Measurements from ENCODE around the gene POU3F2. TPM values are rescaled to one million over a fixed set of nuclear protein-coding genes. Genes with fewer than 3 reads are reported as not detected.

POU3F2 gene
- total and polyA plus RNA-seq, 2 of the 13 experiments (the other 11 are each of a cell fraction or from before 2014, with no cell fraction given): not detected

DNA sequence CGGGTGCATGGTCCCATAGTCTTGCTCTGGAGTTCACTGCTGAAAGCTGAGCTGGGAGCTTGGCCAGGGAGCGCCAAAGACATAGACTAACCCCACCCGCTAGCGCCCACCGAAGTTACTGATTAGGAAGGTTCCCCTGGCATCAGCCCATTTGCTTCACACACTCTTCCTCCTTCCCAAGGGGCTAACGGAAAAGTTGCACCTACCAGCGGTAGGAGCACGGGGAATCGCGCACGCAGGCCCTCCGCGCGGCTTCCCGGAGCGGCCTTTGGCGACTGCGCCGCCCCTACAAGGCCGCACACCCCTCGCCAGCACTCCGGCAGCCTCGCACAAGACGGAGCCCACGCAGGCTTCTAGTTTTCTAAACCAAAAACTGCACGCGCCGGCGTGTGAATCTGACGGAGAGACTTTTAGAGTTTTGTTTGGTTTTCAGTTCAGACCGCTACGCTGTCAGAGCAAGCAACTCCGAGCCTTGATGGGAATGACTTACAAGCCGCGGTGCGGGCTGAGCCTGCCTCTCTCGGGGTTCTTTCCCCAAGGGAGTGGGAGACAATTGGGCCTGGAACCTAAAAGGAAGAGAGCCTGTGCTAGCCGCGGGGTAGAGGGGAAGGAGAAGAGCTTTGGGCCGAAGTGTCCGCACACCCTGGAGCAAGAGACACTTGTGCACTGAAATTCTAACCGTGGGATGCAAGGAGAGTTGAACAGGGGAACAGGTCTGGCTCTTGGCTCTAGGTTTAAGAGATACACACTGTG, 891 bp upstream of the POU3F2 start (continued):
- TF ChIP-seq, protein P1, sequence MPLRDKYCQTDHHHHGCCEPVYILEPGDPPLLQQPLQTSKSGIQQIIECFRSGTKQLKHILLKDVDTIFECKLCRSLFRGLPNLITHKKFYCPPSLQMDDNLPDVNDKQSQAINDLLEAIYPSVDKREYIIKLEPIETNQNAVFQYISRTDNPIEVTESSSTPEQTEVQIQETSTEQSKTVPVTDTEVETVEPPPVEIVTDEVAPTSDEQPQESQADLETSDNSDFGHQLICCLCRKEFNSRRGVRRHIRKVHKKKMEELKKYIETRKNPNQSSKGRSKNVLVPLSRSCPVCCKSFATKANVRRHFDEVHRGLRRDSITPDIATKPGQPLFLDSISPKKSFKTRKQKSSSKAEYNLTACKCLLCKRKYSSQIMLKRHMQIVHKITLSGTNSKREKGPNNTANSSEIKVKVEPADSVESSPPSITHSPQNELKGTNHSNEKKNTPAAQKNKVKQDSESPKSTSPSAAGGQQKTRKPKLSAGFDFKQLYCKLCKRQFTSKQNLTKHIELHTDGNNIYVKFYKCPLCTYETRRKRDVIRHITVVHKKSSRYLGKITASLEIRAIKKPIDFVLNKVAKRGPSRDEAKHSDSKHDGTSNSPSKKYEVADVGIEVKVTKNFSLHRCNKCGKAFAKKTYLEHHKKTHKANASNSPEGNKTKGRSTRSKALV (CRISPR knock-in tag; IDR thresholded peaks at IDR 0.05): peak; percentile 99
- TF ChIP-seq ZNF687 (CRISPR knock-in tag; IDR thresholded peaks at IDR 0.05) (peak; percentile 62), RNF2 (conservative IDR thresholded peaks at IDR 0.05; ENCODE audit: low read depth) (0 out of 2 replicates have a peak, but pooled peaks have one; percentile 24), STAG1 (CRISPR knock-in tag; IDR thresholded peaks at IDR 0.05) (peak; percentile 36), ETV6 (CRISPR knock-in tag; conservative IDR thresholded peaks at IDR 0.05) (no peak), PRDM10 (CRISPR knock-in tag; IDR thresholded peaks at IDR 0.05; ENCODE audit: low read depth) (no peak), PHF8 (CRISPR knock-in tag; IDR thresholded peaks at IDR 0.05) (0 out of 2 replicates have a peak, but pooled peaks have one; percentile 16), ZNF777 (CRISPR knock-in tag; IDR thresholded peaks at IDR 0.05) (peak; percentile 52; the same call in 1 of the 2 replicates), ZKSCAN5 (CRISPR knock-in tag; IDR thresholded peaks at IDR 0.05) (no peak), RXRA (CRISPR knock-in tag; IDR thresholded peaks at IDR 0.05) (0 out of 2 replicates have a peak, but pooled peaks have one; percentile 11), ZFY (CRISPR knock-in tag; IDR thresholded peaks at IDR 0.05) (0 out of 2 replicates have a peak, but pooled peaks have one; percentile 24), RBM22 (optimal IDR thresholded peaks at IDR 0.05; ENCODE audit: low read length) (no peak), MAX (IDR thresholded peaks at IDR 0.05) (0 out of 2 replicates have a peak, but pooled peaks have one; percentile 32), PHF21A (CRISPR knock-in tag; IDR thresholded peaks at IDR 0.05) (peak; percentile 25; the same call in 1 of the 2 replicates), KDM2A (CRISPR knock-in tag; IDR thresholded peaks at IDR 0.05; ENCODE audit: borderline replicate concordance, low read depth) (0 out of 2 replicates have a peak, but pooled peaks have one; percentile 32), ZNF563 (CRISPR knock-in tag; IDR thresholded peaks at IDR 0.05) (0 out of 2 replicates have a peak, but pooled peaks have one; percentile 25)
- TF ChIP-seq, protein P2, sequence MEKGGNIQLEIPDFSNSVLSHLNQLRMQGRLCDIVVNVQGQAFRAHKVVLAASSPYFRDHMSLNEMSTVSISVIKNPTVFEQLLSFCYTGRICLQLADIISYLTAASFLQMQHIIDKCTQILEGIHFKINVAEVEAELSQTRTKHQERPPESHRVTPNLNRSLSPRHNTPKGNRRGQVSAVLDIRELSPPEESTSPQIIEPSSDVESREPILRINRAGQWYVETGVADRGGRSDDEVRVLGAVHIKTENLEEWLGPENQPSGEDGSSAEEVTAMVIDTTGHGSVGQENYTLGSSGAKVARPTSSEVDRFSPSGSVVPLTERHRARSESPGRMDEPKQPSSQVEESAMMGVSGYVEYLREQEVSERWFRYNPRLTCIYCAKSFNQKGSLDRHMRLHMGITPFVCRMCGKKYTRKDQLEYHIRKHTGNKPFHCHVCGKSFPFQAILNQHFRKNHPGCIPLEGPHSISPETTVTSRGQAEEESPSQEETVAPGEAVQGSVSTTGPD (CRISPR knock-in tag; IDR thresholded peaks at IDR 0.05): no peak
